Common myeloid progenitor, CD34-positive (primary cell): Measurements from ENCODE around the gene BTBD9.

Experiments used
- CTCF ChIA-PET: fragments of 350-600 bp; sonication (Branson Sonifier 250); formaldehyde crosslinking; loops from one replicate; lab custom pipeline; 2021; ENCODE audit warnings: antibody characterized with exemption; lab: Charles Lee
- POLR2A ChIA-PET: fragments of 350-600 bp; sonication (Branson Sonifier 250); formaldehyde crosslinking; loops from one replicate; lab custom pipeline; 2021; ENCODE audit warnings: antibody characterized with exemption; lab: Charles Lee
- DNase-seq, 3 donors: peaks; one replicate each; pipeline versions ENCODE4 v3.0.0 to v3.0.0-alpha.2; 2013
- H3K27ac ChIP-seq, 2 experiments: 1 replicate in 1 of 2; 2 replicates in 1 of 2; pipeline ENCODE4 v1.7.0; 2013; ENCODE audit warnings: inconsistent platforms in 2 of 2, low read length in 2 of 2, mild to moderate bottlenecking in 2 of 2, low read depth in 1 of 2, moderate library complexity in 1 of 2; ENCODE audit not compliant: severe bottlenecking in 2 of 2, insufficient read depth in 1 of 2, poor library complexity in 1 of 2
- H3K27me3 ChIP-seq, 5 experiments: replicated peaks in 2 of 5; 1 replicate in 3 of 5; 2 replicates in 2 of 5; pipeline versions ENCODE4 v1.6.1 to v1.7.0; 2013; ENCODE audit warnings: low read length in 4 of 5, mild to moderate bottlenecking in 2 of 5, moderate library complexity in 2 of 5, inconsistent platforms in 1 of 5; ENCODE audit not compliant: insufficient read depth in 5 of 5, control insufficient read depth in 4 of 5
- H3K36me3 ChIP-seq, 4 experiments: 1 replicate in 2 of 4; 2 replicates in 2 of 4; pipeline versions ENCODE4 v1.6.1 to v1.7.0; 2013; ENCODE audit warnings: low read length in 3 of 4, control low read depth in 1 of 4, mild to moderate bottlenecking in 1 of 4; ENCODE audit not compliant: control insufficient read depth in 4 of 4, insufficient read depth in 4 of 4
- H3K4me1 ChIP-seq, 4 experiments: 1 replicate in 3 of 4; 2 replicates in 1 of 4; pipeline versions ENCODE4 v1.6.1 to v1.7.1; 2013; ENCODE audit warnings: low read length in 3 of 4, mild to moderate bottlenecking in 3 of 4, control low read depth in 1 of 4, inconsistent platforms in 1 of 4, moderate library complexity in 1 of 4; ENCODE audit not compliant: control insufficient read depth in 4 of 4, insufficient read depth in 4 of 4; ENCODE audit errors: control extremely low read depth in 1 of 4
- H3K4me3 ChIP-seq, 7 experiments: 1 replicate in 4 of 7; 2 replicates in 3 of 7; pipeline versions ENCODE4 v1.5.1 to v1.7.0; 2013; ENCODE audit warnings: mild to moderate bottlenecking in 7 of 7, low read length in 6 of 7, moderate library complexity in 6 of 7, inconsistent platforms in 2 of 7, low read depth in 2 of 7, control low read depth in 1 of 7; ENCODE audit not compliant: insufficient read depth in 4 of 7, control insufficient read depth in 1 of 7; ENCODE audit errors: extremely low read depth in 1 of 7
- H3K9me3 ChIP-seq, 5 experiments: 1 replicate in 4 of 5; 2 replicates in 1 of 5; pipeline versions ENCODE4 v1.6.1 to v1.7.1; 2013; ENCODE audit warnings: low read length in 4 of 5, mild to moderate bottlenecking in 2 of 5, inconsistent platforms in 1 of 5, low read depth in 1 of 5, moderate library complexity in 1 of 5; ENCODE audit not compliant: control insufficient read depth in 4 of 5, insufficient read depth in 2 of 5; ENCODE audit errors: control extremely low read depth in 1 of 5
- WGBS: methylation state at CpG from one replicate; pipeline ENCODE4 v1.1.5; 2013; ENCODE audit not compliant: insufficient coverage; 5-methylcytosine and 5-hydroxymethylcytosine counted together

BTBD9 gene

DNA sequence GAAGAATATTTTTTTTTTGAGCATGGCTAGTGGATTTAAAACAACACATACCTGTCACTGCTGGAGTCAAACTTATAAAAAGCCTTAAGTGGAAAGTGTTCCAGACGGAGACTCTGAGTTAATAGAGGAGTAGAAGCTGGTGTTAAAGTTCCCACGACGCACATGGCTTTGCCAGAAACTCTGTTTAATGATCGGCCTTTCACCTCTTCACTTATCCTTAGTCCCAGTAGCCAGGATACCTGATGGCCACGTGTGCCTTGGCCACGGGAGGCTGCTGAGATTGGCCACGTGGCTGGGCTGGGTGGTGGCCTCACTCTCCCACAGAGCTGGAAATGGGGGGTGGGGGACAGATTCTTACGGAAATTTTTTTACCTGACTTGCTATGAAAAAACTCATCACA, 487.1 kb downstream of the BTBD9 start:
- Histone ChIP-seq H3K27me3 (no peaks in the 10 kb centered on the region), H3K9me3 (no peaks in the 10 kb centered on the region), H3K27ac (no peak overlapping the region), H3K36me3 (peaks cover 0 to 32% (median 12%) of the 10 kb centered on the region in 4 experiments), H3K4me3 (no peak overlapping the region), H3K4me1 (peaks cover 0 to 22% (median 10%) of the 10 kb centered on the region in 4 experiments)
- POLR2A ChIA-PET: no interaction called here
- no peak for DNase-seq
- CTCF ChIA-PET: no interaction called here
- WGBS: 100% methylated on average over 5 of the region's 8 CpGs

DNA sequence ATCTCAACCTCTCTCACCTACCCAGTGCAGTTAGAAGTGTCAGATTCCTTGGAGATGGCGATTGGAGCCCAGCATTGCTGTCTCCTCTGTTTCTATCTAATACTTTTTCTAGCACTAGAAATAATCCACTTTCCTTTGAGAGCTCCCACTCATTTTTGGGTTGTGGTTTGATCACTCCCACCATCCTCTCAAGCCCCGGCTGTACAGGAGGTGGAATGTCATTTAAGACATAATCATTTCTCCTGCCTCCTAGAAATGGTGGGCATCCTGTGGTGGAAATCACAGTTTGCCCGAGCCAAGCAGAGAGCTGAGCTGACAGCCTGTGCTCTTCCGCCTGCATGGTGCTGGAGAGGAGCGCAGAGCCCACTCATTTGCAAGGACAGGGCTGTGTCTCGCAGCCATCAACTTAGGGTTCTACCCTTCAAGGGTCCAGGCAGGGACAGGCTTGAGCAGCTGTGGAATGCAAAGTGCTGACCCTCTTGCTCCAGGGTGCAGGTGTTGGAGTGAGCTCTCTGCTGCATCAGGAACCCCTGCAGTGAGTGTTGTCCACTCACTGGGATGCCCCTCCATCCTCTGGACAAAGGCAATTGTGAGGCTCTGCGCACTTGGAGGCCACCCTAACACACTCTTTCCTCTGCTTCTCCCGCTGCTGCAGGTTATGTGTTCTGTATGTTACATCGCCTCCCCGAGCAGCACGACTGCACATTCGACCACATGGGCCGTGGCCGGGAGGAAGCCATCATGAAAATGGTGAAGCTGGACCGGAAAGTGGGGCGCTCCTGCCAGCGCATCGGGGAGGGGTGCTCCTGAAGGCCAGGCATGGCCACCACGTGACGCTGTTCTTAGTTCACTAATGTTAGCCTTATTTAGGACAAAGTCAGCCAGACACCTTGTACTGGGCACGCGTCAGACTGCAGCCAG, 487.9 kb downstream of the BTBD9 start:
- Histone ChIP-seq H3K36me3 (peaks cover 0 to 32% (median 12%) of the 10 kb centered on the region in 4 experiments), H3K4me3 (no peak overlapping the region), H3K27ac (no peak overlapping the region), H3K27me3 (no peaks in the 10 kb centered on the region), H3K4me1 (peaks cover 0 to 22% (median 10%) of the 10 kb centered on the region in 4 experiments), H3K9me3 (no peaks in the 10 kb centered on the region)
- 98% methylated on average over 19 of the region's 22 CpGs for WGBS
- ChIA-PET POLR2A (no interaction called here), CTCF (interaction anchor here (0.7 kb wide), 1 partner anchor 405 kb away, joined by 3 read pairs; no protein-coding TSS in a partner anchor)
- DNase-seq: no peak

- Histone ChIP-seq H3K9me3 (no peaks in the 10 kb centered on the region), H3K27ac (no peak overlapping the region), H3K27me3 (no peaks in the 10 kb centered on the region), H3K4me1 (peaks cover 0 to 21% (median 10%) of the 10 kb centered on the region in 4 experiments), H3K36me3 (peaks cover 0 to 38% (median 12%) of the 10 kb centered on the region in 4 experiments), H3K4me3 (no peak overlapping the region)
- CTCF ChIA-PET: interaction anchor here (0.7 kb wide), 1 partner anchor 404 kb away, joined by 3 read pairs; no protein-coding TSS in a partner anchor
- WGBS: 93% methylated on average over 11 of the region's 11 CpGs
- DNase-seq: no peak
- POLR2A ChIA-PET: no interaction called here
Observed at GRCh38 chr6:38150681-38151296, 488.9 kb downstream of the BTBD9 start.

DNA sequence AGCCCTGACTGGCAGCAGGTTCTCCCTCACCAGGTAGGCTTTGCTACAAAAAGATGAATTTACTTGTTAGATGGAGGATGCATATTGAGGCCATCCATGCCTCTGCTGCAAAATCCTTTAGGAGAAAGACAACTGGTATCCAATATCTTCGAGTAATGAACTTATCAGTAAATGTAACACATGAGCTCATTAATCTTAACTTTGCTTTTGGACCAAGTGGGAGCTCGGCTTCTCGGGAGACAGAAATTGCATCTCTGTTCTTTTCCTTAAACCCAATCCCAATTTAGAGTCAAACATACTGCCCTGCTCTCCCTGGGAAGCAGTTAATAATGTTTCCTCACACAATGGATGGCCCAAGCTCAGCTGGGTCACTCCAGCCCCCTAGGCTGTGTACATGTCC, 489.7 kb downstream of the BTBD9 start:
- WGBS: 95% methylated on average over 3 of the region's 3 CpGs

GRCh38 chr6:38149531-38149930, 490.2 kb downstream of the BTBD9 start:
- no peak overlapping the region for H3K4me3 ChIP-seq
- peaks cover 0 to 38% (median 13%) of the 10 kb centered on the region in 4 experiments for H3K36me3 ChIP-seq
- no peaks in the 10 kb centered on the region for H3K27me3 ChIP-seq
- no peaks in the 10 kb centered on the region for H3K9me3 ChIP-seq
- H3K27ac ChIP-seq: no peak overlapping the region
- CTCF ChIA-PET: interaction anchor here (0.8 kb wide), 1 partner anchor 16 kb away, joined by 3 read pairs; no protein-coding TSS in a partner anchor
- peaks cover 0 to 8% (median 2%) of the 10 kb centered on the region in 4 experiments for H3K4me1 ChIP-seq
- POLR2A ChIA-PET: interaction anchor here (0.6 kb wide), 2 partner anchors 26 to 250 kb away, joined by 3 to 8 read pairs; no protein-coding TSS in a partner anchor
- DNase-seq: no peak
- 100% methylated on average over 1 of the region's 2 CpGs for WGBS

More for the DNA sequence above, 489.7 kb downstream of the BTBD9 start:
- H3K27me3 ChIP-seq: no peaks in the 10 kb centered on the region
- H3K27ac ChIP-seq: no peak overlapping the region
- peaks cover 0 to 38% (median 13%) of the 10 kb centered on the region in 4 experiments for H3K36me3 ChIP-seq
- POLR2A ChIA-PET: interaction anchor here (0.6 kb wide), 2 partner anchors 25 to 249 kb away, joined by 3 to 8 read pairs; no protein-coding TSS in a partner anchor
- H3K4me1 ChIP-seq: peaks cover 0 to 13% (median 6%) of the 10 kb centered on the region in 4 experiments
- CTCF ChIA-PET: interaction anchor here (0.8 kb wide), 1 partner anchor 15 kb away, joined by 3 read pairs; no protein-coding TSS in a partner anchor
- no peak for DNase-seq
- no peak overlapping the region for H3K4me3 ChIP-seq
- H3K9me3 ChIP-seq: no peaks in the 10 kb centered on the region

GRCh38 chr6:38148606-38149005, 491.1 kb downstream of the BTBD9 start:
- peaks cover 0 to 38% (median 13%) of the 10 kb centered on the region in 4 experiments for H3K36me3 ChIP-seq
- DNase-seq: no peak
- 33% methylated on average over 1 of the region's 2 CpGs for WGBS
- no peaks in the 10 kb centered on the region for H3K27me3 ChIP-seq
- H3K4me3 ChIP-seq: no peak overlapping the region
- H3K9me3 ChIP-seq: no peaks in the 10 kb centered on the region
- ChIA-PET CTCF (no interaction called here), POLR2A (no interaction called here)
- no peak overlapping the region for H3K27ac ChIP-seq
- peaks cover 0 to 6% (median 0%) of the 10 kb centered on the region in 4 experiments for H3K4me1 ChIP-seq
